K562 (cell line): ENCODE measurements around the gene SLC25A45.

Source experiments
- CREM ChIP-seq: IDR thresholded peaks from 2 replicates; pipeline ENCODE4 v1.6.1; 2014; ENCODE audit warnings: antibody characterized with exemption, low read depth
- FOXM1 ChIP-seq, 2 experiments: fragments of 450-650 bp in 1 of 2; sonication (generic) in 1 of 2; formaldehyde crosslinking in 1 of 2; IDR thresholded peaks; 2 replicates each; pipeline versions ENCODE4 v1.6.1 to v1.9.0; 2017 to 2022; ENCODE audit warnings: low read depth in 2 of 2, mild to moderate bottlenecking in 2 of 2, missing genetic modification reagents in 1 of 2, moderate library complexity in 1 of 2
- POLR2AphosphoS5 ChIP-seq: IDR thresholded peaks from 2 replicates; pipeline ENCODE4 v1.6.1; 2011; ENCODE audit warnings: mild to moderate bottlenecking, low read depth, low read length, moderate library complexity; ENCODE audit not compliant: control insufficient read depth, insufficient read depth
- SRF ChIP-seq, 2 experiments: fragments of 250-450, 450-650 bp in 1 of 2; sonication (Bioruptor Pico) in 1 of 2; sonication (generic) in 1 of 2; formaldehyde crosslinking; IDR thresholded peaks; 2 replicates each; pipeline versions ENCODE4 v1.5.0 to v1.5.1; 2020 to 2022; ENCODE audit warnings: mild to moderate bottlenecking in 1 of 2, missing genetic modification reagents in 1 of 2
- ZNF644 ChIP-seq: fragments of 200-800 bp; sonication (Bioruptor generic); IDR thresholded peaks from 2 replicates; pipeline ENCODE4 v1.6.1; 2016; ENCODE audit warnings: low read depth, missing genetic modification characterization, missing compliant biosample characterization
- TF ChIP-seq, protein P1 (sequence below): fragments of 450-650 bp; IDR thresholded peaks from 2 replicates; pipeline ENCODE4 v1.6.1; 2016; ENCODE audit warnings: missing biosample characterization, missing genetic modification characterization

DNA sequence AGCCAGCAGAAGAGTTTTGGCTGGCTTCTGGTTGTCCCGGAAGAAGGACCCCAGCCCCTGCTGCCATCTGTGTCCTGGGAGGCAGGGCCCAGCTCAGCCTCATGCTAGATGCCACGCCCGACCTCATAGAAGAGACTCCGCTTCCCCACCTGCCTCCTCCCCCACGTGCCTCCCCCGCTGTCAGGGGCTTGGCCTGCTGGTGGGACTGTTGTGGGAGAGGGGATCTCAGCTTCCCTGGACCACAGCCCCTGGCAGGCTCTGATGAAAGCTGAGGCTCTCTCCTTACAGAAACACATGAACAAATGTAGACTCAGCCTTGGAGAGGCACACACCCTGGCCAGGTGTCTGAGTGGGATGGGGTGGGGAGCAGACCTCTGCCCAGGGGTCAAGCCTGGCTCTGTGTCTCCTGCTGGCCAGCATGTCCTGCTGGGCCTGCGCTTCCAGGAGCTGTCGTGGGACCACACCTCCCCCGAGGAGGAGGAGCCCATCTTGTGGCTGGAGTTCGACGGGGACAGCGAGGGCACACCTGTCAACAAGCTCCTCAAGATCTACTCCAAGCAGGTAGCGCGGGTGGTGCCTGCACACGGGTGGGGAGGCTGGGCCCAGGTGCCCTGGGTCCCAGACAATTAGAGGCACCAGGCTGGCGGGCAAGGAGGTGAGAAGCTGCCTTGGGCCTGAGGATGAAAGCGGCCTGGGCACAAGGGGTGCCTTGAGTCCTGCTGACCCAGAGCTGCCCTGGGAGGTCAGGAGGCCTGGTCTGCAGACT, 18.0 kb upstream of the SLC25A45 start:
- TF ChIP-seq SRF (CRISPR knock-in tag; IDR thresholded peaks at IDR 0.05) (no peak), FOXM1 (IDR thresholded peaks at IDR 0.05; ENCODE audit: low read depth) (no peak), FOXM1 (CRISPR knock-in tag; IDR thresholded peaks at IDR 0.05; ENCODE audit: low read depth) (no peak), POLR2AphosphoS5 (no peak), ZNF644 (tag) (no peak), CREM (no peak)
- TF ChIP-seq, protein P1, sequence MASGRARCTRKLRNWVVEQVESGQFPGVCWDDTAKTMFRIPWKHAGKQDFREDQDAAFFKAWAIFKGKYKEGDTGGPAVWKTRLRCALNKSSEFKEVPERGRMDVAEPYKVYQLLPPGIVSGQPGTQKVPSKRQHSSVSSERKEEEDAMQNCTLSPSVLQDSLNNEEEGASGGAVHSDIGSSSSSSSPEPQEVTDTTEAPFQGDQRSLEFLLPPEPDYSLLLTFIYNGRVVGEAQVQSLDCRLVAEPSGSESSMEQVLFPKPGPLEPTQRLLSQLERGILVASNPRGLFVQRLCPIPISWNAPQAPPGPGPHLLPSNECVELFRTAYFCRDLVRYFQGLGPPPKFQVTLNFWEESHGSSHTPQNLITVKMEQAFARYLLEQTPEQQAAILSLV, result no peak
